Activated CD4-positive, alpha-beta T cell treated with anti-CD3 and anti-CD28 coated beads, Interleukin-2, Interleukin-4, amounts not matched to agents 100 ng/mL and 50 ng/mL, durations not matched to agents 16 hours and 8 hours (primary cell): ENCODE results near the gene B4GALT3.

ENCODE experiments used
- DNase-seq: peaks from one replicate; pipeline ENCODE4 v3.0.0-alpha.2; 2020; ENCODE audit warnings: low spot score

Gene B4GALT3

GRCh38 chr1:161128591-161129420, 48.5 kb downstream of the B4GALT3 start:
- no peak for DNase-seq

- no peak for DNase-seq
Observed at GRCh38 chr1:161127649-161128048, 49.7 kb downstream of the B4GALT3 start.

- no peak for DNase-seq
Observed at GRCh38 chr1:161122967-161123366, 54.3 kb downstream of the B4GALT3 start.

GRCh38 chr1:161121834-161122233, 55.5 kb downstream of the B4GALT3 start:
- DNase-seq, result no peak
